ENCODE results near the gene TP53INP2. TPM values are rescaled to one million over a fixed set of nuclear protein-coding genes. Genes with fewer than 3 reads are reported as not detected.
"Not testable (repeated sequence)": the region's sequence is repeated elsewhere in the genome, so short reads cannot be mapped to it uniquely, and the experiment has no call there.

The TP53INP2 gene
- polyA plus RNA-seq, 1 of the 3 experiments (the other 2 are of a cell fraction): 6.4 TPM

DNA sequence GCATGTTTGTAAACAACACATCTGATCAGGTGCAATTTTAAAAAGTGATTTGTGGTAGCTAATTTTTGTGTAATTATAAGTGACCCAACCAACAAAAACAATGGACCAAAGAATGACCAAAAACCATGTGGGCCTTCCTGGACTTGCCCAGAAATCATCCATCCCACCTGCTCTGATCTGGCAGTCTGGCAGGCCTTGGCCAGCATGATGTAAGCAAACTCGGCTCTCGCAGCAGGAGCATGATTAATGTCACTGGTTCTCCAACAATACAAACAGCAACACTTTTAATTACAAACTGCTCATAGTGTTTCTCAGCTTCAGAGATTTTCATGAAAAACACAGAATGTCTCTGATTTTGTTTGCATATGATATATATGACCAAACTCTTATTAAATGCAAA, 16.1 kb downstream of the TP53INP2 start:
- ChIA-PET CTCF (interaction anchor here (1.1 to 2.6 kb wide), 5 partner anchors 9 to 408 kb away, joined by 3 to 8 read pairs (median 6); no protein-coding TSS in a partner anchor), POLR2A (no interaction called here)
- 95% methylated on average over 2 of the region's 2 CpGs for WGBS (ENCODE audit: low lambda C conversion rate)
- DNase-seq: no peak
- no peak overlapping the region for H3K4me2 ChIP-seq
- H3K27ac ChIP-seq (ENCODE audit: low read depth in 2 of 2, low read length in 1 of 2): no peak overlapping the region
- H3F3A ChIP-seq (replicated peaks; ENCODE audit: insufficient read depth): peaks cover under 1% of the 10 kb centered on the region
- no peaks in the 10 kb centered on the region for H3K27me3 ChIP-seq (ENCODE audit: insufficient read depth)
- no peaks in the 10 kb centered on the region for H3K9me3 ChIP-seq
- H3K4me1 ChIP-seq (ENCODE audit: control insufficient read depth in 1 of 2, insufficient read depth in 2 of 2, low read depth in 1 of 2, low read length in 1 of 2): no peaks in the 10 kb centered on the region
- no peaks in the 10 kb centered on the region for H3K79me2 ChIP-seq (ENCODE audit: insufficient read depth)
- H3K4me3 ChIP-seq (ENCODE audit: low read depth in 2 of 2, low read length in 1 of 2): no peak overlapping the region
- peaks cover 24 to 39% of the 10 kb centered on the region in 2 experiments for H3K36me3 ChIP-seq (replicated peaks in 1 of 2; ENCODE audit: control insufficient read depth in 1 of 2, insufficient read depth in 2 of 2, low read length in 1 of 2)
- TF ChIP-seq, protein P1, sequence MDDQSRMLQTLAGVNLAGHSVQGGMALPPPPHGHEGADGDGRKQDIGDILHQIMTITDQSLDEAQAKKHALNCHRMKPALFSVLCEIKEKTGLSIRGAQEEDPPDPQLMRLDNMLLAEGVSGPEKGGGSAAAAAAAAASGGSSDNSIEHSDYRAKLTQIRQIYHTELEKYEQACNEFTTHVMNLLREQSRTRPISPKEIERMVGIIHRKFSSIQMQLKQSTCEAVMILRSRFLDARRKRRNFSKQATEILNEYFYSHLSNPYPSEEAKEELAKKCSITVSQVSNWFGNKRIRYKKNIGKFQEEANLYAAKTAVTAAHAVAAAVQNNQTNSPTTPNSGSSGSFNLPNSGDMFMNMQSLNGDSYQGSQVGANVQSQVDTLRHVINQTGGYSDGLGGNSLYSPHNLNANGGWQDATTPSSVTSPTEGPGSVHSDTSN (IDR thresholded peaks at IDR 0.05): no peak
- TF ChIP-seq RFX5 (IDR thresholded peaks at IDR 0.05; ENCODE audit: low read length) (no peak), TEAD4 (IDR thresholded peaks at IDR 0.05; ENCODE audit: borderline replicate concordance, insufficient read depth) (no peak), RCOR1 (IDR thresholded peaks at IDR 0.05; ENCODE audit: low read length) (no peak)
- TF ChIP-seq, protein P2, sequence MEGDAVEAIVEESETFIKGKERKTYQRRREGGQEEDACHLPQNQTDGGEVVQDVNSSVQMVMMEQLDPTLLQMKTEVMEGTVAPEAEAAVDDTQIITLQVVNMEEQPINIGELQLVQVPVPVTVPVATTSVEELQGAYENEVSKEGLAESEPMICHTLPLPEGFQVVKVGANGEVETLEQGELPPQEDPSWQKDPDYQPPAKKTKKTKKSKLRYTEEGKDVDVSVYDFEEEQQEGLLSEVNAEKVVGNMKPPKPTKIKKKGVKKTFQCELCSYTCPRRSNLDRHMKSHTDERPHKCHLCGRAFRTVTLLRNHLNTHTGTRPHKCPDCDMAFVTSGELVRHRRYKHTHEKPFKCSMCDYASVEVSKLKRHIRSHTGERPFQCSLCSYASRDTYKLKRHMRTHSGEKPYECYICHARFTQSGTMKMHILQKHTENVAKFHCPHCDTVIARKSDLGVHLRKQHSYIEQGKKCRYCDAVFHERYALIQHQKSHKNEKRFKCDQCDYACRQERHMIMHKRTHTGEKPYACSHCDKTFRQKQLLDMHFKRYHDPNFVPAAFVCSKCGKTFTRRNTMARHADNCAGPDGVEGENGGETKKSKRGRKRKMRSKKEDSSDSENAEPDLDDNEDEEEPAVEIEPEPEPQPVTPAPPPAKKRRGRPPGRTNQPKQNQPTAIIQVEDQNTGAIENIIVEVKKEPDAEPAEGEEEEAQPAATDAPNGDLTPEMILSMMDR (IDR thresholded peaks at IDR 0.05): no peak
- H4K20me1 ChIP-seq (ENCODE audit: insufficient read depth): no peaks in the 10 kb centered on the region
- H2AFZ ChIP-seq (ENCODE audit: low read depth): no peak overlapping the region
- no peaks in the 10 kb centered on the region for H3K9me2 ChIP-seq
- no peak overlapping the region for H3K9ac ChIP-seq

DNA sequence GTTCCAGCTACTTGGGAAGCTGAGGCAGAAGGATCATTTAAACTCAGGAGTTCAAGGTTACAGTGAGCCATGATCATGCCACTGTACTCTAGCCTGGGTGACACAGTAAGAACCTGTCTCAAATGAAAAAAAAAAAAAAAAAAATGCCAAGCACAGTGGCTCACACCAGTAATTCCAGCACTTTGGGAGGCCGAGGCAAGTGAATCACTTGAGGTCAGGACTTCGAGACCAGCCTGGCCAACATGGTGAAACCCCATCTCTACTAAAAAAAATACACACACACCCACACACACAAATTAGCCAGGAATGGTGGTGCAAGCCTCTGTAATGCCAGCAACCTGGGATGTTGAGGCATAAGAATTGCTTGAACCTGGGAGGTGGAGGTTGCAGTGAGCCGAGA, 18.4 kb downstream of the TP53INP2 start:
- H4K20me1 ChIP-seq (ENCODE audit: insufficient read depth); H3K4me3 ChIP-seq (ENCODE audit: low read depth in 2 of 2, low read length in 1 of 2); POLR2A ChIA-PET; H3K4me1 ChIP-seq (ENCODE audit: control insufficient read depth in 1 of 2, insufficient read depth in 2 of 2, low read depth in 1 of 2, low read length in 1 of 2); H3K9me3 ChIP-seq; H3F3A ChIP-seq (replicated peaks; ENCODE audit: insufficient read depth); H3K27me3 ChIP-seq (ENCODE audit: insufficient read depth); H3K27ac ChIP-seq (ENCODE audit: low read depth in 2 of 2, low read length in 1 of 2); H3K4me2 ChIP-seq; H3K9me2 ChIP-seq; DNase-seq; H2AFZ ChIP-seq (ENCODE audit: low read depth); H3K9ac ChIP-seq; H3K79me2 ChIP-seq (ENCODE audit: insufficient read depth): not testable (repeated sequence)
- WGBS (ENCODE audit: low lambda C conversion rate): 99% methylated on average over 3 of the region's 3 CpGs
- CTCF ChIA-PET: interaction anchor here (1.0 kb wide), 1 partner anchor 410 kb away, joined by 3 read pairs; no protein-coding TSS in a partner anchor
- H3K36me3 ChIP-seq (replicated peaks in 1 of 2; ENCODE audit: control insufficient read depth in 1 of 2, insufficient read depth in 2 of 2, low read length in 1 of 2): peaks cover 37 to 38% of the 10 kb centered on the region in 2 experiments

DNA sequence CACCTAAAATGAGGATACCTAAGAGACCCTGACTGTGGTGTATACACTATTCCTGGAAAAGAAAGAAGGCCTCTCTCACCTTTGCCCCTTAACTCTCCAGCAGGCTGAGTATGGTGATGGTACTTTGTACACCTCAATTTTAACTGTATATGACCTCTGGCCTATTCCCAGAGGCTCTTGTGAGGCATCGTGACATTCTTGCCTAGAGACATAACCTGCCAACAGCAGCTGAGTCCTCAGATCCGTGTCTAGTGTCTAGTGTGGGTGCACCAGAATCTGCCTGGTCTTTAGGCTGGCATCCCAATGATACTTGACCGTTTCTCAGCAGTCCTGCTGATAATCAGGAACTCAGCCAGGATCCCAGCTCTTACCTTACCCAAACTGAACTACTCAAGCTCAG, 20.0 kb downstream of the TP53INP2 start:
- TF ChIP-seq, protein P3, sequence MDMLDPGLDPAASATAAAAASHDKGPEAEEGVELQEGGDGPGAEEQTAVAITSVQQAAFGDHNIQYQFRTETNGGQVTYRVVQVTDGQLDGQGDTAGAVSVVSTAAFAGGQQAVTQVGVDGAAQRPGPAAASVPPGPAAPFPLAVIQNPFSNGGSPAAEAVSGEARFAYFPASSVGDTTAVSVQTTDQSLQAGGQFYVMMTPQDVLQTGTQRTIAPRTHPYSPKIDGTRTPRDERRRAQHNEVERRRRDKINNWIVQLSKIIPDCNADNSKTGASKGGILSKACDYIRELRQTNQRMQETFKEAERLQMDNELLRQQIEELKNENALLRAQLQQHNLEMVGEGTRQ (IDR thresholded peaks at IDR 0.05; ENCODE audit: borderline replicate concordance, low read depth, low read length): no peak
- TF ChIP-seq RXRA (IDR thresholded peaks at IDR 0.05; ENCODE audit: borderline replicate concordance, low read depth) (no peak), RAD21 (IDR thresholded peaks at IDR 0.05; ENCODE audit: low read length) (no peak), TAF1 (IDR thresholded peaks at IDR 0.05; ENCODE audit: borderline replicate concordance, low read depth, low read length) (no peak), GATA2 (CRISPR knock-in tag; IDR thresholded peaks at IDR 0.05) (no peak), YY1 (IDR thresholded peaks at IDR 0.05; ENCODE audit: low read depth) (no peak), ELF1 (IDR thresholded peaks at IDR 0.05) (no peak)
- Histone ChIP-seq H3K27me3 (ENCODE audit: insufficient read depth) (no peaks in the 10 kb centered on the region), H4K20me1 (ENCODE audit: insufficient read depth) (no peaks in the 10 kb centered on the region), H3K9me3 (no peaks in the 10 kb centered on the region), H2AFZ (ENCODE audit: low read depth) (no peak overlapping the region), H3K4me1 (ENCODE audit: control insufficient read depth in 1 of 2, insufficient read depth in 2 of 2, low read depth in 1 of 2, low read length in 1 of 2) (no peaks in the 10 kb centered on the region), H3K79me2 (ENCODE audit: insufficient read depth) (no peaks in the 10 kb centered on the region), H3K36me3 (replicated peaks in 1 of 2; ENCODE audit: control insufficient read depth in 1 of 2, insufficient read depth in 2 of 2, low read length in 1 of 2) (peaks cover 37 to 40% of the 10 kb centered on the region in 2 experiments), H3K9me2 (no peaks in the 10 kb centered on the region), H3K9ac (no peak overlapping the region), H3K4me3 (ENCODE audit: low read depth in 2 of 2, low read length in 1 of 2) (no peak overlapping the region), H3F3A (replicated peaks; ENCODE audit: insufficient read depth) (no peaks in the 10 kb centered on the region), H3K4me2 (no peak overlapping the region), H3K27ac (ENCODE audit: low read depth in 2 of 2, low read length in 1 of 2) (no peak overlapping the region)
- WGBS (ENCODE audit: low lambda C conversion rate): 78% methylated on average over 3 of the region's 3 CpGs
- POLR2A ChIA-PET: no interaction called here
- CTCF ChIA-PET: interaction anchor here (0.9 to 1.7 kb wide), 2 partner anchors 179 to 186 kb away, joined by 3 read pairs; no protein-coding TSS in a partner anchor
- DNase-seq: no peak
